Natural killer cell (primary cell): ENCODE data around the gene GPBAR1. TPM values are rescaled to one million over a fixed set of nuclear protein-coding genes. Genes with fewer than 3 reads are reported as not detected.
A peak's percentile ranks its signal among the peaks of the same experiment; 100 is the strongest.

Experiments used
- ATAC-seq, 3 donors: fragments of 150-1000 bp in 2 of 3; fragments of 200-7000 bp in 1 of 3; cut with Tn5 transposase; 1 replicate in 1 of 3; 2 replicates in 2 of 3; pipeline ENCODE4 v1.10.0; 2021; ENCODE audit warnings: mild to moderate bottlenecking in 2 of 3, moderate library complexity in 2 of 3
- DNase-seq, 2 donors: peaks; one replicate each; pipeline versions ENCODE4 v3.0.0 to v3.0.0-alpha.2; 2013 to 2021; ENCODE audit warnings: mixed read lengths in 1 of 2
- H3K27ac ChIP-seq: one replicate; pipeline ENCODE4 v1.5.1; 2013; ENCODE audit warnings: mild to moderate bottlenecking, low read length
- H3K27me3 ChIP-seq: one replicate; pipeline ENCODE4 v1.6.1; 2013; ENCODE audit warnings: low read length; ENCODE audit not compliant: control insufficient read depth, insufficient read depth
- H3K36me3 ChIP-seq: one replicate; pipeline ENCODE4 v1.6.1; 2013; ENCODE audit warnings: low read length; ENCODE audit not compliant: control insufficient read depth, insufficient read depth
- H3K4me1 ChIP-seq: one replicate; pipeline ENCODE4 v1.6.1; 2013; ENCODE audit warnings: low read length; ENCODE audit not compliant: control insufficient read depth, insufficient read depth
- H3K4me3 ChIP-seq: one replicate; pipeline ENCODE4 v1.5.1; 2013; ENCODE audit warnings: low read length
- H3K9me3 ChIP-seq: one replicate; pipeline ENCODE4 v1.6.1; 2013; ENCODE audit warnings: low read length; ENCODE audit not compliant: control insufficient read depth, insufficient read depth
- H3K27ac Mint-ChIP-seq, 2 donors: one replicate each; pipeline ENCODE4 v1.8.0; 2022; ENCODE audit warnings: mild to moderate bottlenecking in 2 of 2, mixed read lengths in 2 of 2, moderate library complexity in 1 of 2
- H3K27me3 Mint-ChIP-seq, 2 donors: one replicate each; pipeline ENCODE4 v1.8.0; 2022; ENCODE audit warnings: low read depth in 2 of 2, mixed read lengths in 2 of 2
- H3K36me3 Mint-ChIP-seq: one replicate; pipeline ENCODE4 v1.8.0; 2022; ENCODE audit warnings: mixed read lengths
- H3K4me1 Mint-ChIP-seq, 2 donors: one replicate each; pipeline ENCODE4 v1.8.0; 2022; ENCODE audit warnings: mixed read lengths in 2 of 2
- H3K4me3 Mint-ChIP-seq: one replicate; pipeline ENCODE4 v1.8.0; 2022; ENCODE audit warnings: mild to moderate bottlenecking, moderate library complexity, mixed read lengths
- H3K9me3 Mint-ChIP-seq, 2 donors: one replicate each; pipeline ENCODE4 v1.8.0; 2022; ENCODE audit warnings: mixed read lengths in 2 of 2
- CTCF ChIP-seq: fragments of 200-600 bp; IDR thresholded peaks from one replicate; pipeline ENCODE4 v1.8.0; 2022; ENCODE audit warnings: antibody characterized with exemption
- WGBS: methylation state at CpG from one replicate; pipeline ENCODE4 v1.1.7; 2013; ENCODE audit warnings: missing lambda C conversion rate; ENCODE audit not compliant: insufficient coverage; 5-methylcytosine and 5-hydroxymethylcytosine counted together
- intact Hi-C: fragments of 100-400 bp; cut with micrococcal nuclease; formaldehyde crosslinking; loops from one replicate; pipeline ENCODE4 v1.14.2; 2022
- total RNA-seq, 4 donors: library from RNA; stranded (reverse); fragments of 120-200 nt in 1 of 4; gene quantifications; one replicate each; pipeline versions ENCODE4 v1.2.3 to v1.2.4, GENCODE V29; 2013 to 2022

Gene GPBAR1
- total RNA-seq, 3 donors from 2014 or later (not counting 1 experiment from before 2014, with no cell fraction given): 1.4 to 3.3 (median 2.6) TPM

- no peaks in the 10 kb centered on the region for H3K27me3 Mint-ChIP-seq
- no peaks in the 10 kb centered on the region for H3K27me3 ChIP-seq
- peak within 1 kb of the TSS; percentile 96 for H3K4me3 Mint-ChIP-seq
- H3K27ac Mint-ChIP-seq: peak within 1 kb of the TSS; percentile 98 to 99
- peak within 1 kb of the TSS; percentile 100 for H3K4me3 ChIP-seq
- DNase-seq: peak; percentile 97 to 98
- peaks cover 9% of the 10 kb centered on the region for H3K36me3 ChIP-seq
- under 1% methylated on average over 51 of the region's 60 CpGs for WGBS
- H3K9me3 ChIP-seq: no peaks in the 10 kb centered on the region
- peaks cover 46 to 48% of the 10 kb centered on the region in 2 donors for H3K4me1 Mint-ChIP-seq
- no peaks in the 10 kb centered on the region for H3K9me3 Mint-ChIP-seq
- H3K36me3 Mint-ChIP-seq: peaks cover 11% of the 10 kb centered on the region
- intact Hi-C loops: loop anchor here (1.0 to 5.0 kb wide), 5 partner anchors 12 to 680 kb away; partner anchors contain the start of genes AAMP, CTDSP1, CXCR2 and PNKD
- peaks cover 31% of the 10 kb centered on the region for H3K4me1 ChIP-seq
- no peak for TF ChIP-seq CTCF
- peak within 1 kb of the TSS; percentile 100 for H3K27ac ChIP-seq
- ATAC-seq: peak; percentile 81 to 92 (median 87)
These were observed 44.0 kb upstream of the GPBAR1 start, which contains the start of gene ARPC2 for GRCh38 chr2:218216674-218217359. TSS of gene ARPC2 (plus strand) at chr2:218217189. CDS start at chr2:218217471, 282 bp downstream.

- H3K9me3 ChIP-seq: no peaks in the 10 kb centered on the region
- H3K36me3 ChIP-seq: peaks cover 13% of the 10 kb centered on the region
- Mint-ChIP-seq H3K9me3 (no peaks in the 10 kb centered on the region), H3K27ac (peak overlapping the region; percentile 98 to 99), H3K27me3 (no peaks in the 10 kb centered on the region), H3K36me3 (peaks cover 11% of the 10 kb centered on the region), H3K4me1 (peaks cover 54 to 56% of the 10 kb centered on the region in 2 donors), H3K4me3 (peak overlapping the region; percentile 96)
- peak; percentile 62 to 78 for DNase-seq
- peak overlapping the region; percentile 100 for H3K27ac ChIP-seq
- no peaks in the 10 kb centered on the region for H3K27me3 ChIP-seq
- intact Hi-C loops: loop anchor here (1.0 to 5.0 kb wide), 4 partner anchors 12 to 680 kb away; partner anchors contain the start of genes CTDSP1 and CXCR2
- no peak for TF ChIP-seq CTCF
- peak overlapping the region; percentile 100 for H3K4me3 ChIP-seq
- ATAC-seq: peak; percentile 49 to 77 (median 57)
- peaks cover 39% of the 10 kb centered on the region for H3K4me1 ChIP-seq
- under 1% methylated on average over 46 of the region's 47 CpGs for WGBS
These were observed 43.2 kb upstream of the GPBAR1 start for GRCh38 chr2:218217360-218218267.

- H3K9me3 Mint-ChIP-seq: no peaks in the 10 kb centered on the region
- Histone ChIP-seq H3K9me3 (no peaks in the 10 kb centered on the region), H3K4me3 (peak overlapping the region; percentile 100), H3K36me3 (peaks cover 15% of the 10 kb centered on the region), H3K27me3 (no peaks in the 10 kb centered on the region), H3K4me1 (peaks cover 44% of the 10 kb centered on the region), H3K27ac (peak overlapping the region; percentile 100)
- intact Hi-C loops: loop anchor here (5.0 kb wide), 3 partner anchors 91 to 679 kb away; partner anchors contain the start of genes CTDSP1 and CXCR2
- no peaks in the 10 kb centered on the region for H3K27me3 Mint-ChIP-seq
- H3K27ac Mint-ChIP-seq: peak overlapping the region; percentile 98 to 99
- no peak for ATAC-seq
- peaks cover 63 to 65% of the 10 kb centered on the region in 2 donors for H3K4me1 Mint-ChIP-seq
- peaks cover 11% of the 10 kb centered on the region for H3K36me3 Mint-ChIP-seq
- no peak for TF ChIP-seq CTCF
- DNase-seq: peak in 1 of 2 donors; percentile 57
- H3K4me3 Mint-ChIP-seq: peak overlapping the region; percentile 96
- WGBS: 0% methylated on average over 4 of the region's 4 CpGs
These were observed 42.3 kb upstream of the GPBAR1 start for GRCh38 chr2:218218268-218219185.
